Fibroblast of villous mesenchyme (primary cell): Measurements from ENCODE around the gene CNNM2. TPM values are rescaled to one million over a fixed set of nuclear protein-coding genes. Genes with fewer than 3 reads are reported as not detected.

Experiments used
- DNase-seq: peaks from one replicate; pipeline ENCODE4 v3.0.0-alpha.2; 2010; ENCODE audit warnings: low read depth
- H3K4me3 ChIP-seq: 2 replicates; pipeline ENCODE4 v1.5.1; 2011; ENCODE audit warnings: low read depth, mild to moderate bottlenecking, low read length
- CTCF ChIP-seq: IDR thresholded peaks from 2 replicates; pipeline ENCODE4 v1.5.1; 2012; ENCODE audit warnings: low read depth, mild to moderate bottlenecking, low read length; ENCODE audit not compliant: insufficient read depth
- total RNA-seq: library from RNA; depleted of rRNA; stranded (reverse); fragments of >200 nt; gene quantifications from 2 replicates; pipeline ENCODE4 v1.2.3, GENCODE V29; 2012

Gene CNNM2
- total RNA-seq, 1 donor, result 4.7 TPM

- no peak for TF ChIP-seq CTCF
- no peak for DNase-seq
- no peak overlapping the region for H3K4me3 ChIP-seq
Observed at GRCh38 chr10:103117247-103117646, 199.2 kb downstream of the CNNM2 start.

GRCh38 chr10:103120546-103120945 is 202.5 kb downstream of the CNNM2 start:
- DNase-seq, result no peak
- TF ChIP-seq CTCF, result no peak

GRCh38 chr10:103120977-103121735 is 203.1 kb downstream of the CNNM2 start:
- TF ChIP-seq CTCF, result no peak
- H3K4me3 ChIP-seq, result no peak overlapping the region
- peak; percentile 60 for DNase-seq

More at GRCh38 chr10:103120546-103120945, 202.5 kb downstream of the CNNM2 start:
- H3K4me3 ChIP-seq, result no peak overlapping the region

GRCh38 chr10:103123282-103124024 is 205.4 kb downstream of the CNNM2 start:
- H3K4me3 ChIP-seq, result no peak overlapping the region
- no peak for TF ChIP-seq CTCF
- DNase-seq, result no peak

GRCh38 chr10:103124420-103125096 is 206.5 kb downstream of the CNNM2 start:
- no peak for DNase-seq
- no peak overlapping the region for H3K4me3 ChIP-seq
- no peak for TF ChIP-seq CTCF

- H3K4me3 ChIP-seq, result no peak overlapping the region
- no peak for TF ChIP-seq CTCF
- peak; percentile 59 for DNase-seq
Observed at GRCh38 chr10:103125323-103126267, 207.5 kb downstream of the CNNM2 start.
